Activated T-cell treated with anti-CD3 and anti-CD28 coated beads for 24 hours (primary cell): ENCODE data around the gene DSG2.

Source experiments
- DNase-seq: peaks from one replicate; pipeline ENCODE4 v3.0.0-alpha.2; 2020; ENCODE audit warnings: low read depth

Gene DSG2

GRCh38 chr18:31555971-31556747 lies 58.2 kb downstream of the DSG2 start:
- DNase-seq: peak; percentile 16

- no peak for DNase-seq
Measured at GRCh38 chr18:31557446-31557845, 59.5 kb downstream of the DSG2 start.

- no peak for DNase-seq
Measured at GRCh38 chr18:31558567-31558966, 60.6 kb downstream of the DSG2 start.

GRCh38 chr18:31562726-31563125 lies 64.7 kb downstream of the DSG2 start:
- no peak for DNase-seq

- DNase-seq: no peak
Measured at GRCh38 chr18:31563778-31564177, 65.8 kb downstream of the DSG2 start.

- no peak for DNase-seq
Measured at GRCh38 chr18:31565345-31565744, 67.4 kb downstream of the DSG2 start.

GRCh38 chr18:31565782-31566512 lies 68.0 kb downstream of the DSG2 start:
- no peak for DNase-seq

- no peak for DNase-seq
Measured at GRCh38 chr18:31566576-31567306, 68.8 kb downstream of the DSG2 start.

- DNase-seq: no peak
Measured at GRCh38 chr18:31572368-31572767, 74.4 kb downstream of the DSG2 start.

GRCh38 chr18:31573051-31573450 lies 75.1 kb downstream of the DSG2 start:
- DNase-seq: no peak

GRCh38 chr18:31574359-31574758 lies 76.4 kb downstream of the DSG2 start:
- DNase-seq: no peak

- no peak for DNase-seq
Measured at GRCh38 chr18:31575515-31576257, 77.7 kb downstream of the DSG2 start.

- no peak for DNase-seq
Measured at GRCh38 chr18:31576670-31577069, 78.7 kb downstream of the DSG2 start.

GRCh38 chr18:31577195-31577594 lies 79.2 kb downstream of the DSG2 start:
- DNase-seq: no peak

GRCh38 chr18:31578126-31578525 lies 80.1 kb downstream of the DSG2 start:
- no peak for DNase-seq

GRCh38 chr18:31579375-31579774 lies 81.4 kb downstream of the DSG2 start:
- DNase-seq: no peak

- no peak for DNase-seq
Measured at GRCh38 chr18:31581498-31582197, 83.7 kb downstream of the DSG2 start.

GRCh38 chr18:31583185-31583854 lies 85.3 kb downstream of the DSG2 start:
- DNase-seq: no peak

GRCh38 chr18:31585991-31586390 lies 88.0 kb downstream of the DSG2 start:
- DNase-seq: no peak

GRCh38 chr18:31586616-31587015 lies 88.6 kb downstream of the DSG2 start:
- DNase-seq: no peak

- no peak for DNase-seq
Measured at GRCh38 chr18:31587529-31587928, 89.6 kb downstream of the DSG2 start.
